A549 (cell line): ENCODE data around the gene DNAJC7. TPM values are rescaled to one million over a fixed set of nuclear protein-coding genes. Genes with fewer than 3 reads are reported as not detected.

Experiments
- ATAC-seq, 2 experiments: fragments of 200-7000 bp in 1 of 2; fragments of >200 bp in 1 of 2; cut with Nextera tagmentation in 1 of 2; cut with Tn5 transposase in 1 of 2; 3 replicates each; pipeline versions ENCODE4 v1.8.0 to v1.9.1; 2018 to 2020; ENCODE audit warnings: mild to moderate bottlenecking in 1 of 2, moderate library complexity in 1 of 2
- CTCF ChIA-PET: fragments of 300-600 bp; sonication (Branson Sonifier 250); formaldehyde crosslinking; extraction: SDS; loops from one replicate; lab custom pipeline; 2021; ENCODE audit warnings: antibody characterized with exemption, inconsistent platforms; lab: Yijun Ruan, JAX
- POLR2A ChIA-PET: fragments of 350-600 bp; formaldehyde crosslinking; extraction: SDS; loops from one replicate; lab custom pipeline; 2021; ENCODE audit warnings: antibody characterized with exemption, inconsistent platforms; lab: Yijun Ruan, JAX
- DNase-seq, 2 experiments: peaks; one replicate each; pipeline versions ENCODE4 v3.0.0 to v3.0.0-alpha.2; 2011 to 2016; ENCODE audit warnings: low read depth in 1 of 2, low spot score in 1 of 2
- FAIRE-seq: peaks from 2 replicates; lab custom pipeline; 2011; peaks lifted over from hg19 to GRCh38; lab: Jason Lieb, UNC
- H3K27ac ChIP-seq, 2 experiments: fragments of >200 bp; sonication (Bioruptor Twin); formaldehyde crosslinking; 3 replicates each; pipeline ENCODE4 v1.5.1; 2016 to 2017
- H3K4me1 ChIP-seq: fragments of >200 bp; sonication (Bioruptor Twin); formaldehyde crosslinking; 3 replicates; pipeline ENCODE4 v1.6.1; 2016
- H3K4me2 ChIP-seq: fragments of >200 bp; sonication (Bioruptor Twin); formaldehyde crosslinking; 3 replicates; pipeline ENCODE4 v1.6.1; 2016
- H3K4me3 ChIP-seq: fragments of >200 bp; sonication (Bioruptor Twin); formaldehyde crosslinking; 3 replicates; pipeline ENCODE4 v1.5.1; 2016
- H3K9me3 ChIP-seq: fragments of >200 bp; sonication (Bioruptor Twin); formaldehyde crosslinking; 3 replicates; pipeline ENCODE4 v1.6.1; 2016
- CBX2 ChIP-seq: fragments of 200-600 bp; sonication (generic); IDR thresholded peaks from 2 replicates; pipeline ENCODE4 v1.6.1; 2016; ENCODE audit warnings: low read depth, mild to moderate bottlenecking, borderline replicate concordance
- CHD4 ChIP-seq: fragments of 200-600 bp; sonication (generic); IDR thresholded peaks from 2 replicates; pipeline ENCODE4 v1.6.1; 2016; ENCODE audit warnings: antibody characterized with exemption, mild to moderate bottlenecking, borderline replicate concordance
- FOSB ChIP-seq: fragments of 250-450 bp; sonication (Bioruptor Pico); IDR thresholded peaks from 2 replicates; pipeline ENCODE4 v1.5.0; 2020; ENCODE audit warnings: mild to moderate bottlenecking, moderate library complexity
- FOSL2 ChIP-seq, 2 experiments: fragments of 450-650 bp in 1 of 2; fragments of >200 bp in 1 of 2; sonication (Bioruptor Twin) in 1 of 2; formaldehyde crosslinking; IDR thresholded peaks; 2 replicates each; pipeline versions ENCODE4 v1.5.0 to v1.6.1; 2016 to 2020; ENCODE audit warnings: mild to moderate bottlenecking in 1 of 2, moderate library complexity in 1 of 2
- HDAC2 ChIP-seq: fragments of 200-600 bp; sonication (generic); IDR thresholded peaks from 2 replicates; pipeline ENCODE4 v1.6.1; 2016
- HOXB5 ChIP-seq: fragments of 250-450 bp; sonication (Bioruptor Pico); IDR thresholded peaks from 2 replicates; pipeline ENCODE4 v1.5.0; 2020; ENCODE audit warnings: mild to moderate bottlenecking, moderate library complexity
- JUNB ChIP-seq: fragments of >200 bp; sonication (Bioruptor Twin); formaldehyde crosslinking; IDR thresholded peaks from 2 replicates; pipeline ENCODE4 v1.6.1; 2016
- KDM1A ChIP-seq: fragments of 200-600 bp; sonication (generic); IDR thresholded peaks from 2 replicates; pipeline ENCODE4 v1.6.1; 2016; ENCODE audit warnings: low read depth, mild to moderate bottlenecking
- MAZ ChIP-seq: fragments of 150-350 bp; IDR thresholded peaks from 2 replicates; pipeline ENCODE4 v1.6.1; 2014; ENCODE audit warnings: antibody characterized with exemption, low read depth, low read length, borderline replicate concordance
- NFE2L2 ChIP-seq: fragments of 150-350 bp; conservative IDR thresholded peaks from 2 replicates; pipeline ENCODE4 v1.6.1; 2014; ENCODE audit warnings: low read length
- NR3C1 ChIP-seq: fragments of >200 bp; sonication (Bioruptor Twin); formaldehyde crosslinking; IDR thresholded peaks from 3 replicates; pipeline ENCODE4 v1.6.1; 2017
- POLR2AphosphoS2 ChIP-seq: conservative IDR thresholded peaks from 2 replicates; pipeline ENCODE4 v1.6.1; 2012; ENCODE audit warnings: low read length, improper control_type of control experiment, inconsistent platforms
- RAD21 ChIP-seq, 2 experiments: fragments of >200 bp in 1 of 2; sonication (Bioruptor Twin) in 1 of 2; formaldehyde crosslinking in 1 of 2; IDR thresholded peaks in 1 of 2; conservative IDR thresholded peaks in 1 of 2; 2 replicates in 1 of 2; 3 replicates in 1 of 2; pipeline ENCODE4 v1.6.1; 2012 to 2018; ENCODE audit warnings: inconsistent platforms in 1 of 2
- RFX5 ChIP-seq: fragments of 450-650 bp; IDR thresholded peaks from 2 replicates; pipeline ENCODE4 v1.7.1; 2014; ENCODE audit warnings: antibody characterized with exemption, mild to moderate bottlenecking, moderate library complexity
- SMC3 ChIP-seq: fragments of >200 bp; sonication (Bioruptor Twin); formaldehyde crosslinking; IDR thresholded peaks from 3 replicates; pipeline ENCODE4 v1.6.1; 2018; ENCODE audit warnings: inconsistent platforms
- TFCP2L1 ChIP-seq: fragments of 250-450 bp; sonication (Bioruptor Pico); IDR thresholded peaks from 2 replicates; pipeline ENCODE4 v1.5.0; 2021; ENCODE audit warnings: mild to moderate bottlenecking
- TP53 ChIP-seq: fragments of 250-450 bp; sonication (Bioruptor Pico); IDR thresholded peaks from 2 replicates; pipeline ENCODE4 v1.5.0; 2021; ENCODE audit warnings: mild to moderate bottlenecking, moderate library complexity
- ZC3H11A ChIP-seq: fragments of 450-650 bp; IDR thresholded peaks from 2 replicates; pipeline ENCODE4 v1.6.1; 2014; ENCODE audit warnings: antibody characterized with exemption, mild to moderate bottlenecking
- ZNF302 ChIP-seq: fragments of 250-450 bp; sonication (Bioruptor Pico); IDR thresholded peaks from 2 replicates; pipeline ENCODE4 v1.9.0; 2021; ENCODE audit warnings: inconsistent platforms, mild to moderate bottlenecking, moderate library complexity
- WGBS: methylation state at CpG from one replicate; pipeline ENCODE4 v1.1.6; 2017; ENCODE audit errors: missing lambda C conversion rate; 5-methylcytosine and 5-hydroxymethylcytosine counted together
- polyA plus RNA-seq, 4 experiments: library from polyadenylated mRNA; depleted of rRNA in 3 of 4; stranded (reverse); fragments of >200 nt; fragmentation: RNase III in 1 of 4; extraction: RNeasy Plus Mini Kit Qiagen cat#74134 plus additional on column Dnase treatment in 1 of 4; gene quantifications; 2 replicates in 3 of 4; 3 replicates in 1 of 4; pipeline ENCODE4 v1.2.3, GENCODE V29; 2011 to 2017
- TF ChIP-seq, protein P1 (sequence below): fragments of >200 bp; sonication (Bioruptor Twin); formaldehyde crosslinking; IDR thresholded peaks from 3 replicates; pipeline ENCODE4 v1.5.1; 2016
- TF ChIP-seq, protein P2 (sequence below): fragments of 450-650 bp; IDR thresholded peaks from 2 replicates; pipeline ENCODE4 v1.6.1; 2014; ENCODE audit warnings: antibody characterized with exemption

The DNAJC7 gene
- polyA plus RNA-seq, 2 of the 4 experiments (the other 2 are of a cell fraction), result 95.3 to 148 TPM

DNA sequence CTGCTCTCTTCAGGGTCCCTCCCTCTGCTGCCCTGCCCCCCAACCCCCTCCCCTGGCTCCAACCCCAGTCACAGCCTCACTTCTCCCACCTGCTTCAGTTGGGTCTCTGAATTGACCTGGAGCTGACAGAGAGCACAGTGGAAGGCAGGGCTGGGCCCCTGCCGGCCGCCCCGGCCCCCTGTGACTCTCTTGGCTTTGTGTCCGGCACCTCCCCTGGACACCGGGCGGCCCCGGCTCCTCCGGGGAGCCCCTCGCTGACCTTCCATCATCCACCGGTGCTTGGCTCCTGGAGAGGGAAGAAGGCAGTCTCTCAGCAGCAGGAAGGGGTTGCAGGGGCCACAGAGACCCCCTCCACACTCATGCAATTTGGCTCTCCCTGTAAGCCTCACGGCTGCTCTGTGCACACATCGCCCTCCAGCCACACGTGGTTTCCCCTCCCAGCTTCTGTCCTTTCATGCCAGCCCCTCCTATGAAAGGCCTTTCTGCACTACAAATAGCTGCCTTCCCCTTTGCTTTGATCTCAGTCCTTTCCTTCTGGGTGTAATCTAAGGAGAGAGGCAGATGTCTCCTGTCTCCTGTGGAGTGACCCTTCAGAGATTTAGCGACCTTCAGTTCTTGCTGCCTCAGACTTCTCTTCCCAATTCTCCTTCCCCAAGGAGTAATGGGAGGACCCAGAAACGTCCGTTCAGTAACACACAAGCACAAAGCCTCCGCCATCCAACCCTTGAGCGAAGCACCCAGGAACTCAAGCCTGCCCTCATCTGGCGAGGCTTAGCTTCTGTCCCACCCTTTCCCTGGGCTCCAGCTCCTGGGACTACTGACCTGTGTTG is 10.9 kb upstream of the DNAJC7 start:
- ChIA-PET POLR2A (interaction anchor here (0.6 to 1.2 kb wide), 3 partner anchors 11 to 290 kb away, joined by 3 to 7 read pairs (median 4); partner anchors contain the start of gene DNAJC7), CTCF (interaction anchor here (0.6 to 22.6 kb wide), 12 partner anchors 6 to 446 kb away, joined by 3 to 658 read pairs (median 4); partner anchors contain the start of genes CNP, DHX58, DNAJC7 and GHDC)
- TF ChIP-seq, protein P1, sequence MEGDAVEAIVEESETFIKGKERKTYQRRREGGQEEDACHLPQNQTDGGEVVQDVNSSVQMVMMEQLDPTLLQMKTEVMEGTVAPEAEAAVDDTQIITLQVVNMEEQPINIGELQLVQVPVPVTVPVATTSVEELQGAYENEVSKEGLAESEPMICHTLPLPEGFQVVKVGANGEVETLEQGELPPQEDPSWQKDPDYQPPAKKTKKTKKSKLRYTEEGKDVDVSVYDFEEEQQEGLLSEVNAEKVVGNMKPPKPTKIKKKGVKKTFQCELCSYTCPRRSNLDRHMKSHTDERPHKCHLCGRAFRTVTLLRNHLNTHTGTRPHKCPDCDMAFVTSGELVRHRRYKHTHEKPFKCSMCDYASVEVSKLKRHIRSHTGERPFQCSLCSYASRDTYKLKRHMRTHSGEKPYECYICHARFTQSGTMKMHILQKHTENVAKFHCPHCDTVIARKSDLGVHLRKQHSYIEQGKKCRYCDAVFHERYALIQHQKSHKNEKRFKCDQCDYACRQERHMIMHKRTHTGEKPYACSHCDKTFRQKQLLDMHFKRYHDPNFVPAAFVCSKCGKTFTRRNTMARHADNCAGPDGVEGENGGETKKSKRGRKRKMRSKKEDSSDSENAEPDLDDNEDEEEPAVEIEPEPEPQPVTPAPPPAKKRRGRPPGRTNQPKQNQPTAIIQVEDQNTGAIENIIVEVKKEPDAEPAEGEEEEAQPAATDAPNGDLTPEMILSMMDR, result peak; percentile 43; the same call in 2 of the 3 replicates
- no peak for TF ChIP-seq HOXB5
- no peak for TF ChIP-seq HDAC2
- TF ChIP-seq SMC3, result peak; percentile 33; the same call in 2 of the 3 replicates
- TF ChIP-seq ZNF302, result no peak
- no peak for TF ChIP-seq NR3C1
- TF ChIP-seq NFE2L2, result no peak
- no peak for TF ChIP-seq POLR2AphosphoS2
- TF ChIP-seq FOSB (CRISPR knock-in tag), result no peak
- no peak for TF ChIP-seq CBX2
- TF ChIP-seq RAD21 (conservative IDR thresholded peaks at IDR 0.05 in 1 of 2, IDR thresholded peaks at IDR 0.05 in 1 of 2), result peak in 1 of 2 experiments; percentile 33; a peak in 2 of 5 replicates
- Histone ChIP-seq H3K9me3 (no peaks in the 10 kb centered on the region), H3K27ac (no peak overlapping the region), H3K4me1 (peaks cover 22% of the 10 kb centered on the region), H3K4me2 (no peak overlapping the region), H3K4me3 (no peak overlapping the region)
- peak; percentile 58 to 74 for ATAC-seq
- FAIRE-seq, result no peak
- 69% methylated on average over 19 of the region's 19 CpGs for WGBS
- DNase-seq, result peak; percentile 70 to 71

DNA sequence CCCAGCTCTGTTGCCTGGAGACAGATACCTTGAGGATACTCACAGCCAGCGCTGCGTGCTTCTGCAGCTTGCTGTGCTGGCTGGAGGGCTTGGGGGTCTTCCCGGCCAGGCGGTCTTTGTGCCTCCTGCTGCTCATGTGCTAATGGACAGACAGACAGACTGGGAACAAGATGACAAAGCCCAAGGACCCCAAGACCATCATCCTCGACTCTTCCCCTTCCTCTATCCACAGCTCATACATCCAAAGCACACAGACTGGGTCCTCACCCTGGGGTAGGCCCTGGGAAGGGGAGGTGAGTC is 10.3 kb upstream of the DNAJC7 start:
- H3K4me1 ChIP-seq, result peaks cover 22% of the 10 kb centered on the region
- no peak for ATAC-seq
- FAIRE-seq, result no peak
- no peak for DNase-seq
- POLR2A ChIA-PET, result interaction anchor here (0.6 to 0.9 kb wide), 3 partner anchors 18 to 291 kb away, joined by 3 to 4 read pairs (median 4); no protein-coding TSS in a partner anchor
- no peak overlapping the region for H3K27ac ChIP-seq
- no peak overlapping the region for H3K4me2 ChIP-seq
- WGBS, result 90% methylated on average over 5 of the region's 5 CpGs
- CTCF ChIA-PET, result interaction anchor here (0.6 to 19.4 kb wide), 7 partner anchors 10 to 446 kb away, joined by 4 to 658 read pairs (median 66); partner anchors contain the start of genes CNP, DHX58, DNAJC7 and HSPB9
- no peak overlapping the region for H3K4me3 ChIP-seq
- no peaks in the 10 kb centered on the region for H3K9me3 ChIP-seq
- no peak for TF ChIP-seq ZC3H11A
- no peak for TF ChIP-seq KDM1A
- no peak for TF ChIP-seq CBX2
- TF ChIP-seq TFCP2L1 (CRISPR knock-in tag), result no peak
- no peak for TF ChIP-seq CHD4
- TF ChIP-seq RAD21 (conservative IDR thresholded peaks at IDR 0.05 in 1 of 2, IDR thresholded peaks at IDR 0.05 in 1 of 2), result no peak
- no peak for TF ChIP-seq TP53 (CRISPR knock-in tag)
- TF ChIP-seq JUNB, result no peak
- TF ChIP-seq MAZ, result no peak
- TF ChIP-seq, protein P2, sequence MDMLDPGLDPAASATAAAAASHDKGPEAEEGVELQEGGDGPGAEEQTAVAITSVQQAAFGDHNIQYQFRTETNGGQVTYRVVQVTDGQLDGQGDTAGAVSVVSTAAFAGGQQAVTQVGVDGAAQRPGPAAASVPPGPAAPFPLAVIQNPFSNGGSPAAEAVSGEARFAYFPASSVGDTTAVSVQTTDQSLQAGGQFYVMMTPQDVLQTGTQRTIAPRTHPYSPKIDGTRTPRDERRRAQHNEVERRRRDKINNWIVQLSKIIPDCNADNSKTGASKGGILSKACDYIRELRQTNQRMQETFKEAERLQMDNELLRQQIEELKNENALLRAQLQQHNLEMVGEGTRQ, result no peak
- TF ChIP-seq RFX5, result no peak
- TF ChIP-seq, protein P1, result no peak
- TF ChIP-seq HDAC2, result no peak
- TF ChIP-seq NR3C1, result no peak
- TF ChIP-seq FOSL2 (IDR thresholded peaks at IDR 0.05), result no peak
- TF ChIP-seq FOSL2 (CRISPR knock-in tag; IDR thresholded peaks at IDR 0.05), result no peak
- TF ChIP-seq, all 56 proteins: peak for 0
